HCEC 1CT (cell line): ENCODE measurements around the gene UMODL1.

Source experiments
- DNase-seq: peaks from one replicate; pipeline ENCODE4 v3.0.0-alpha.2; 2017

UMODL1 gene

GRCh38 chr21:42135386-42136052, 64.4 kb downstream of the UMODL1 start:
- no peak for DNase-seq

- no peak for DNase-seq
These were observed 66.2 kb downstream of the UMODL1 start for GRCh38 chr21:42137191-42137904.

GRCh38 chr21:42140196-42140934, 69.2 kb downstream of the UMODL1 start:
- no peak for DNase-seq

- no peak for DNase-seq
These were observed 70.5 kb downstream of the UMODL1 start for GRCh38 chr21:42141643-42142042.

- DNase-seq: no peak
These were observed 71.0 kb downstream of the UMODL1 start for GRCh38 chr21:42142141-42142540.

- DNase-seq: no peak
These were observed 71.5 kb downstream of the UMODL1 start for GRCh38 chr21:42142627-42143026.

- no peak for DNase-seq
These were observed 72.0 kb downstream of the UMODL1 start for GRCh38 chr21:42143111-42143510.

GRCh38 chr21:42144221-42144620, 73.1 kb downstream of the UMODL1 start:
- no peak for DNase-seq

- no peak for DNase-seq
These were observed 73.8 kb downstream of the UMODL1 start for GRCh38 chr21:42144679-42145568.

- peak; percentile 34 for DNase-seq
These were observed 74.6 kb downstream of the UMODL1 start for GRCh38 chr21:42145569-42146272.

GRCh38 chr21:42146273-42146805, 75.2 kb downstream of the UMODL1 start:
- DNase-seq: no peak

GRCh38 chr21:42146821-42147220, 75.7 kb downstream of the UMODL1 start:
- no peak for DNase-seq

GRCh38 chr21:42147386-42148020, 76.4 kb downstream of the UMODL1 start:
- DNase-seq: no peak

- DNase-seq: no peak
These were observed 77.0 kb downstream of the UMODL1 start for GRCh38 chr21:42148097-42148496.

GRCh38 chr21:42148584-42148983, 77.5 kb downstream of the UMODL1 start:
- no peak for DNase-seq

- no peak for DNase-seq
These were observed 78.7 kb downstream of the UMODL1 start for GRCh38 chr21:42149656-42150473.

- DNase-seq: no peak
These were observed 79.5 kb downstream of the UMODL1 start for GRCh38 chr21:42150474-42151085.

GRCh38 chr21:42151148-42151947, 80.2 kb downstream of the UMODL1 start:
- no peak for DNase-seq

GRCh38 chr21:42151948-42152220, 80.8 kb downstream of the UMODL1 start:
- no peak for DNase-seq
